Measurements from ENCODE around the gene CCN2. TPM values are rescaled to one million over a fixed set of nuclear protein-coding genes. Genes with fewer than 3 reads are reported as not detected.

CCN2 gene
- total and polyA plus RNA-seq, 2 donors (not counting 1 experiment from before 2014, with no cell fraction given) = 0.81 to 1.3 TPM

DNA sequence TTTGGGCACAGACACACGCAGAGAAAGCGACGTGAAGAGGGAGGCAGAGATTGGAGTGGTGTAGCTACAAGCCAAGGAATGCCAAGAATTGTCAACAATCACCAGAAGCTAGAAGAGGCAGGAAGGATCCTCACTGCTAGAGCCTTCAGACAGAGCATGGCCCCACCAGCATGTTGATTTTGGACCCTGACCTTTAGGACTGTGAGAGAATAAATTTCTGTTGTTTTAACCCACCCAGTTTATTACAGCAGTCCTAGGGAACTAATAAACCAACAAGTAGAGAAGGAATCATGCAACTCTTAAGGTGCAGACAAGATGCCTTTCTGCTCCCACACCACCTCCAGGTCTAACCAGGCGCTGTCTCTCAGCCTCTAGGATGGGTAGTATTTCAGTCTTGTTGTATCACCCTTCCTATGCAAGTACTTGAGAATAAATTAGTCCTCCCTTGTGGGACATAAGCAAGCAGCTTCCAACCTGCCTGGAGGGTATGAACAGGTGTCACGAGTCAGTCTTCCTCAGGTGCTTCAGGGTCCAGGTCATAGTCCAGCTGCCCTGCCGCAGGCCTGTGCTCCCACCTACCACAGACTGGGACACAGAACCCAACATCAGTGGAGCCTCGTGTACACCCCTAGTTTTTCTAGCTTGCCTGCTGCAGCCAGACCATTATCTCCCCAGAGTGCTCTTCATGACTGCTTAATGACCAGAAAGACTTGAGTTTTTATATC lies 46.4 kb upstream of the CCN2 start:
- peaks cover 3% of the 10 kb centered on the region for H3K9me3 Mint-ChIP-seq (ENCODE audit: insufficient read depth)
- ChIA-PET POLR2A (no interaction called here), CTCF (no interaction called here)
- Histone ChIP-seq H4K20me1 (ENCODE audit: control insufficient read depth, insufficient read depth, low read length, poor library complexity, severe bottlenecking) (no peaks in the 10 kb centered on the region), H3K9me3 (ENCODE audit: control extremely low read depth in 1 of 3, control insufficient read depth in 2 of 3, insufficient read depth in 1 of 3, low read length in 2 of 3) (peaks cover 0 to 3% (median 0%) of the 10 kb centered on the region in 3 donors), H3K4me3 (ENCODE audit: control extremely low read depth in 1 of 5, extremely low read depth in 1 of 5, insufficient read depth in 1 of 5, low read depth in 2 of 5, low read length in 4 of 5) (no peak overlapping the region), H3K79me2 (ENCODE audit: control insufficient read depth, insufficient read depth, low read length) (no peaks in the 10 kb centered on the region), H3K4me2 (replicated peaks; ENCODE audit: low read depth, low read length, poor library complexity, severe bottlenecking) (no peak overlapping the region), H2AFZ (ENCODE audit: insufficient read depth, low read depth, low read length, poor library complexity, severe bottlenecking) (no peak overlapping the region), H3K9ac (ENCODE audit: low read length) (no peak overlapping the region), H3K27me3 (replicated peaks in 1 of 4; ENCODE audit: control extremely low read depth in 1 of 4, control insufficient read depth in 3 of 4, insufficient read depth in 4 of 4, low read length in 3 of 4) (no peaks in the 10 kb centered on the region), H3K4me1 (ENCODE audit: control insufficient read depth in 2 of 2, insufficient read depth in 2 of 2, low read length in 2 of 2) (peaks cover 7 to 10% of the 10 kb centered on the region in 2 donors), H3K27ac (ENCODE audit: low read length in 2 of 2) (no peak overlapping the region), H3K36me3 (replicated peaks in 1 of 2; ENCODE audit: control extremely low read depth in 1 of 2, control insufficient read depth in 1 of 2, extremely low read depth in 1 of 2, insufficient read depth in 2 of 2, low read length in 1 of 2) (no peaks in the 10 kb centered on the region)
- WGBS (ENCODE audit: insufficient coverage) = 97% methylated on average over 5 of the region's 7 CpGs
- TF ChIP-seq, protein P1, sequence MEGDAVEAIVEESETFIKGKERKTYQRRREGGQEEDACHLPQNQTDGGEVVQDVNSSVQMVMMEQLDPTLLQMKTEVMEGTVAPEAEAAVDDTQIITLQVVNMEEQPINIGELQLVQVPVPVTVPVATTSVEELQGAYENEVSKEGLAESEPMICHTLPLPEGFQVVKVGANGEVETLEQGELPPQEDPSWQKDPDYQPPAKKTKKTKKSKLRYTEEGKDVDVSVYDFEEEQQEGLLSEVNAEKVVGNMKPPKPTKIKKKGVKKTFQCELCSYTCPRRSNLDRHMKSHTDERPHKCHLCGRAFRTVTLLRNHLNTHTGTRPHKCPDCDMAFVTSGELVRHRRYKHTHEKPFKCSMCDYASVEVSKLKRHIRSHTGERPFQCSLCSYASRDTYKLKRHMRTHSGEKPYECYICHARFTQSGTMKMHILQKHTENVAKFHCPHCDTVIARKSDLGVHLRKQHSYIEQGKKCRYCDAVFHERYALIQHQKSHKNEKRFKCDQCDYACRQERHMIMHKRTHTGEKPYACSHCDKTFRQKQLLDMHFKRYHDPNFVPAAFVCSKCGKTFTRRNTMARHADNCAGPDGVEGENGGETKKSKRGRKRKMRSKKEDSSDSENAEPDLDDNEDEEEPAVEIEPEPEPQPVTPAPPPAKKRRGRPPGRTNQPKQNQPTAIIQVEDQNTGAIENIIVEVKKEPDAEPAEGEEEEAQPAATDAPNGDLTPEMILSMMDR (IDR thresholded peaks at IDR 0.05) = no peak
- no peak for TF ChIP-seq EZH2 (IDR thresholded peaks at IDR 0.05; ENCODE audit: borderline replicate concordance, insufficient read depth, low read depth, low read length, poor library complexity, severe bottlenecking)
- no peak overlapping the region for H3K4me3 Mint-ChIP-seq
- no peaks in the 10 kb centered on the region for H3K27me3 Mint-ChIP-seq
- no peak overlapping the region for H3K27ac Mint-ChIP-seq
- intact Hi-C loops (cut with micrococcal nuclease) = no loop called here
- DNase-seq (no peak), ATAC-seq (ENCODE audit: low read depth) (no peak)
- H3K4me1 Mint-ChIP-seq = peaks cover 13% of the 10 kb centered on the region

DNA sequence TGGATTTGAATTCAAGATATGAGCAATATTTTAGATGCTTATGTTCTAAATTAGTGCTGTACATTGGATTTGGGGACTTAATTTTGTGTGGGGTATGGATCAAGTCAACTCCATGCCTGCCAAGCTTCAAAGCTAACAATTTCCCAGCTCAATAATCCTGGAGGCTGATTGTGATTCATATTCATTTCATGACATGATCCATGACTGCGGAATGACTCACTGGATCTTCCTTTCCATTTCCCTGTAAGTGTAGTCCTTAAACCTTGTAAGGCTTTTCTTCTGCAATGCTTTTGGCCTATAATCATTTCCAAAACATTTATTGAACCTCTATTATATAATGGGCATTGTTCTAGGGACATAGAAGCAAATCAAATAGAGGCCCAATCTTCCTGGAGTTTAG lies 44.7 kb upstream of the CCN2 start:
- no peaks in the 10 kb centered on the region for H3K36me3 ChIP-seq (replicated peaks in 1 of 2; ENCODE audit: control extremely low read depth in 1 of 2, control insufficient read depth in 1 of 2, extremely low read depth in 1 of 2, insufficient read depth in 2 of 2, low read length in 1 of 2)
- TF ChIP-seq, protein P1 (IDR thresholded peaks at IDR 0.05) = no peak
- no peak for TF ChIP-seq EZH2 (IDR thresholded peaks at IDR 0.05; ENCODE audit: borderline replicate concordance, insufficient read depth, low read depth, low read length, poor library complexity, severe bottlenecking)
- ChIA-PET POLR2A (no interaction called here), CTCF (no interaction called here)
- no peak overlapping the region for H3K4me2 ChIP-seq (replicated peaks; ENCODE audit: low read depth, low read length, poor library complexity, severe bottlenecking)
- Mint-ChIP-seq H3K27me3 (no peaks in the 10 kb centered on the region), H3K27ac (no peak overlapping the region), H3K4me3 (no peak overlapping the region), H3K9me3 (ENCODE audit: insufficient read depth) (peaks cover 3% of the 10 kb centered on the region), H3K4me1 (peaks cover 13% of the 10 kb centered on the region)
- DNase-seq (no peak), ATAC-seq (ENCODE audit: low read depth) (no peak)
- H3K27me3 ChIP-seq (replicated peaks in 1 of 4; ENCODE audit: control extremely low read depth in 1 of 4, control insufficient read depth in 3 of 4, insufficient read depth in 4 of 4, low read length in 3 of 4) = no peaks in the 10 kb centered on the region
- no peak overlapping the region for H3K27ac ChIP-seq (ENCODE audit: low read length in 2 of 2)
- H3K9ac ChIP-seq (ENCODE audit: low read length) = no peak overlapping the region
- H2AFZ ChIP-seq (ENCODE audit: insufficient read depth, low read depth, low read length, poor library complexity, severe bottlenecking) = no peak overlapping the region
- peaks cover 0 to 3% (median 0%) of the 10 kb centered on the region in 3 donors for H3K9me3 ChIP-seq (ENCODE audit: control extremely low read depth in 1 of 3, control insufficient read depth in 2 of 3, insufficient read depth in 1 of 3, low read length in 2 of 3)
- WGBS (ENCODE audit: insufficient coverage) = 75% methylated on average over 1 of the region's 1 CpG
- H3K79me2 ChIP-seq (ENCODE audit: control insufficient read depth, insufficient read depth, low read length) = no peaks in the 10 kb centered on the region
- H3K4me3 ChIP-seq (ENCODE audit: control extremely low read depth in 1 of 5, extremely low read depth in 1 of 5, insufficient read depth in 1 of 5, low read depth in 2 of 5, low read length in 4 of 5) = no peak overlapping the region
- intact Hi-C loops (cut with micrococcal nuclease) = no loop called here
- peaks cover 7 to 10% of the 10 kb centered on the region in 2 donors for H3K4me1 ChIP-seq (ENCODE audit: control insufficient read depth in 2 of 2, insufficient read depth in 2 of 2, low read length in 2 of 2)
- no peaks in the 10 kb centered on the region for H4K20me1 ChIP-seq (ENCODE audit: control insufficient read depth, insufficient read depth, low read length, poor library complexity, severe bottlenecking)

Data from B cell (primary cell).